SK-N-SH (cell line): ENCODE measurements around the gene NRN1L.

ENCODE experiments used
- ELF1 ChIP-seq: IDR thresholded peaks from 2 replicates; pipeline ENCODE4 v1.4.0; 2012
- MAX ChIP-seq: IDR thresholded peaks from 2 replicates; pipeline ENCODE4 v1.4.0; 2012; ENCODE audit warnings: low read depth

DNA sequence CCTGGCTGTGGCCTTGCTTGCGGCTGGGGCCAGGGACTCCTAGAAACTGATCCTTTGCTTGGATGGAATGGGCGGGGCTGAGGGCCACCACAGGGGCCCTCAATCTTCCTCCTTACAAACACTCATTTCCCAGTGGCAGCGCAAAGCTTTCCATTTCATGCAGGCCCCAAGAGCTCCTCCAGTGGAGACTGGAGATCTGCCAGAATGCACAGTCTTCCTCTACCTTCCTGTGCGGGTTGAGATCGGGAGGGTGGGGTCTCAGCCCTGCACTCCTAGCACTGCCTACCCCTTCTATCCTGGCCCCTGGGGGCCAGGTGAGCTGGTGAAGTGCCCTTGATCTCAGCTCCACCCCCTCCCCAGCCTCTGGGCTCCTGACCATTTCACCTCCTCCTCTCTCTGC lies 1.7 kb downstream of the NRN1L start:
- no peak for TF ChIP-seq MAX
- no peak for TF ChIP-seq ELF1
